H54 (cell line): ENCODE results near the gene KRTAP10-12.
"Not testable (repeated sequence)": the region's sequence is repeated elsewhere in the genome, so short reads cannot be mapped to it uniquely, and the experiment has no call there.

Experiments used
- DNase-seq: peaks from one replicate; pipeline ENCODE4 v3.0.0; 2011; ENCODE audit warnings: low spot score, mixed read lengths; ENCODE audit not compliant: insufficient read length
- FAIRE-seq: peaks from 3 replicates; lab custom pipeline; 2011; peaks lifted over from hg19 to GRCh38; lab: Jason Lieb, UNC
- POLR2A ChIP-seq: IDR thresholded peaks from 2 replicates; pipeline ENCODE4 v1.6.1; 2011; ENCODE audit warnings: low read depth, mild to moderate bottlenecking, low read length

The KRTAP10-12 gene

GRCh38 chr21:44658541-44658910, 38.4 kb upstream of the KRTAP10-12 start:
- TF ChIP-seq POLR2A, result no peak
- DNase-seq, result no peak

GRCh38 chr21:44658913-44659595, 37.9 kb upstream of the KRTAP10-12 start:
- DNase-seq (no peak), FAIRE-seq (no peak)
- no peak for TF ChIP-seq POLR2A

More at GRCh38 chr21:44658541-44658910, 38.4 kb upstream of the KRTAP10-12 start:
- FAIRE-seq, result no peak

- FAIRE-seq, DNase-seq: not testable (repeated sequence)
These were observed 35.4 kb upstream of the KRTAP10-12 start for GRCh38 chr21:44661567-44661966.

DNA sequence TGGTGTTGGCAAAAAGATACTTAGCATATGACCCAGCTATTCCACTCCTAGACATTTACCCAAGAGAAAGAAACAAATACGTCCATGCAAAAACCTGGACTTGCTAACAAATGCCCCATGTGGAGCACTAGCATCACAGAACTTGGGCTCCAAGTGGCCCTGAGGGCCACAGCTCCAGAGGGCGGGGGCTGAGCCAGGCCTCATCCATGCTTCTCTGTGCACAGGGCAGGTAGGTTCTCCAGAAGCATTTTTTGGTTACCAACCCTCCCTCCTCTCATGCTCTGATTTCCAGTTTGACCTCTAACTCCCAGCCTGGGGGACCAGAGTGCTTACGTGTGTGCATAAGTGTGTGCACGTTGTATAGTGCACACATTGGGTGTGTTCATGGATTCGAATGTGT, 32.3 kb upstream of the KRTAP10-12 start:
- no peak for TF ChIP-seq POLR2A
- DNase-seq (no peak), FAIRE-seq (no peak)

- TF ChIP-seq POLR2A, result no peak
- DNase-seq (no peak), FAIRE-seq (no peak)
These were observed 30.3 kb upstream of the KRTAP10-12 start, which contains the start of gene KRTAP12-2 for GRCh38 chr21:44666401-44667320. Gene KRTAP12-2, minus strand, starts transcription at chr21:44666927. Its CDS starts 41 bp downstream, at chr21:44666886.

- FAIRE-seq (no peak), DNase-seq (no peak)
- no peak for TF ChIP-seq POLR2A
These were observed 29.4 kb upstream of the KRTAP10-12 start for GRCh38 chr21:44667612-44668011.

GRCh38 chr21:44670642-44671432, 26.1 kb upstream of the KRTAP10-12 start:
- no peak for TF ChIP-seq POLR2A
- FAIRE-seq, result no peak
- no peak for DNase-seq

GRCh38 chr21:44671911-44672310, 25.1 kb upstream of the KRTAP10-12 start:
- TF ChIP-seq POLR2A, result no peak
- DNase-seq (no peak), FAIRE-seq (no peak)

DNA sequence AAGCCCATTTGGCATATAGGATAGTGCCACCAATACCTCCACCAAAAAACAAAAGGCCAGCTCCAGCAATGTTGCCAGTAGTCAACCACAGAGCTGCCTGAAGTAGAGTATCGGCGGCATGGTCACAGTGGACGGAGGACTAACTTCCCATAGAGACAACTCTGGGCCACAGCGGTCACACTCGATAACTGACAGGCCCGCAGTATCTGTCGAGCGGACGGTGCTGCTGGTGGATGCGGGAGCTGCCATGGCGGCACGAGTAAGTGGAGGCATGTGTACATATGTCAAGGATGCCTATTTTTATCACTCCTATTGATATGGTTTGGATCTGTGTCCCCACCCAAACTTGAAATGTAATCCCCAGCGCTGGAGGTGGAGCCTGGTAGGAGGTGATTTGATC, 19.1 kb upstream of the KRTAP10-12 start:
- no peak for TF ChIP-seq POLR2A
- FAIRE-seq (no peak), DNase-seq (no peak)

DNA sequence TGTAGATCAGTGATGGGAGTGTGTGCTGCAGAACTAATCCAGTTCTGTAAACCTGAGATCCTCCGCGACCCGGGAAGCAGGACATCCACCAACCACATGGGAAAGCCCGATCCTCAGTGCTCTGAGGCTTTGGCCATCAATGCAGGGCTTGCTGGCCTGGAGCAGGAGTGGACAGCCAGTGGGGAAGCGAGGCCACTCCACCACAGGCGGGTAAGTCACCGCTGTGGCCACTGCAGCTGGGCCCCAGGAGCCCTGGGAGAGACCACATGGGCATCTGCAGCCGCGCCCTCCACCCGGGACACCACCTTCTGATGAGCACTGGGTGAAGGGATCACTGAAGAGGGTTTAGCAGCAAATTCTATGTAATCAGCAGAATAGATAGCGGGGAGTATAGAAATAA, 15.8 kb upstream of the KRTAP10-12 start:
- FAIRE-seq (no peak), DNase-seq (no peak)
- TF ChIP-seq POLR2A, result no peak

DNA sequence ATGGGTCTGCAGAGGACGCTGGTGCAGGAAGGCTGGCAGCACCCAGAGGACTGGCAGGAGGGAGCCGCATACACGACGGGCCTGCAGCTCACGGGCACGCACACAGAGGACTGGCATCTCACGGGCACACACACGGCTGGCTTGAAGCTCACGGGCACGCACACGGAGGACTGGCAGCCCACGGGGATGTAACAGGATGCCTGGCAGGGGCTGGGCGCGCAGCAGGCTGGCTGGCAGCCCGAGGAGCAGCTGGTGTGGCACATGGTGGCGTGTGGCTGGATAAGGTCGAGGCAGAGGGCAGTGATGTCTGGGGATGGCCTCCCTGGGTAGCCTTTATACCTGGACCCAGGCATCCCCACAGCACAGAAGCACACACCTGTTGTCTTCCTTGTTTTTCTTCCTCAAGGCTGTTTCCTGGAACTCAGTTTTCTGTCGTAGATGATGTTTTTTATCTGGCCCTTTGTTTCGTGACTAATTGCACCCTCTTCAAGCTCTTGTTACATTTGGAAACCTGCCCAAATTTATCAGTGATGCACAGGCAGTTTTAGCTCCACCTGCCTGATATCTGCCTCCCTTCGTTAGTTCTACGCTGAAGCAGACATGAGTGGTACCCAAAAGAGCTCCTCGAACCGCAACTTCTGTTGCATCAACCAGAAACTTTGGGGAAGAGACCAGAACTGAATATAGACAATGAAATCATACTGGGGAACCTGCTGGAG, 15.0 kb upstream of the KRTAP10-12 start, which contains the start of gene KRTAP12-1:
Gene KRTAP12-1, minus strand, starts transcription at position 303 of the 719 bp plus-strand sequence. Its CDS starts 40 bp downstream, at position 263.
- DNase-seq (no peak), FAIRE-seq (no peak)
- TF ChIP-seq POLR2A, result no peak

GRCh38 chr21:44682580-44683151, 14.3 kb upstream of the KRTAP10-12 start:
- DNase-seq (no peak), FAIRE-seq (no peak)
- no peak for TF ChIP-seq POLR2A

DNA sequence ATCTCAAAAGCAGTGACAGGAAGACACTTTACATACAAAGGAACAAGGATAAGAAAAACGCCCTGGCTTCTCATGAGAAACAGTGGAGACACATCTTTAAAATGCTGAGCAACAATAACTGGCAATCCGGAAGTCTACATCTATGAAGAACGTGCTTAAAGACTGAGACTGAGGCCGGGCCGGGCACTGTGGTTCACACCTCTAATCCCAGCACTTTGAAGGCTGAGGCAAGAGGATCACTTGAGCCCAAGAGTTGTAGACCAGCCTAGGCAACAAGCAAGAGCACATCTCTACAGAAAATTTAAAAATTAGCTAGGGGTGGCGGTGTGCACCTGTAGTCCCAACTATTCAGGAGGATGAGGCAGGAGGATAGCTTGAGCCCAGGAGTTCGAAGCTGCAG, 12.9 kb upstream of the KRTAP10-12 start:
- TF ChIP-seq POLR2A, result no peak
- no peak for DNase-seq
- FAIRE-seq, result no peak
